Measurements from ENCODE around the gene ADAMTS2. TPM values are rescaled to one million over a fixed set of nuclear protein-coding genes. Genes with fewer than 3 reads are reported as not detected.

ADAMTS2 gene
- total and polyA plus RNA-seq, 2 donors (not counting 3 experiments of a cell fraction or from before 2014, with no cell fraction given) = not detected

- Histone ChIP-seq H4K20me1 (replicated peaks; ENCODE audit: control insufficient read depth, extremely low read depth, insufficient read depth, low read length) (no peaks in the 10 kb centered on the region), H3K27ac (ENCODE audit: insufficient read depth, low read depth, low read length) (no peak overlapping the region), H3K9me1 (replicated peaks; ENCODE audit: control insufficient read depth, extremely low read depth, insufficient read depth, low read length) (no peaks in the 10 kb centered on the region), H3K4me1 (ENCODE audit: control insufficient read depth, extremely low read depth, insufficient read depth, low read length) (no peaks in the 10 kb centered on the region), H3K9me3 (replicated peaks; ENCODE audit: control insufficient read depth, insufficient read depth, low read length) (no peaks in the 10 kb centered on the region), H3K9ac (replicated peaks; ENCODE audit: extremely low read depth, insufficient read depth, low read length) (no peak overlapping the region), H3K4me2 (ENCODE audit: insufficient read depth, low read length) (no peak overlapping the region), H2AFZ (ENCODE audit: low read depth, low read length) (no peak overlapping the region), H3K79me2 (ENCODE audit: control insufficient read depth, insufficient read depth, low read length) (no peaks in the 10 kb centered on the region), H3K27me3 (ENCODE audit: control insufficient read depth in 2 of 2, insufficient read depth in 2 of 2, low read length in 2 of 2) (no peaks in the 10 kb centered on the region), H3K36me3 (ENCODE audit: control insufficient read depth in 2 of 2, extremely low read depth in 1 of 2, insufficient read depth in 2 of 2, low read length in 2 of 2) (no peaks in the 10 kb centered on the region), H3K4me3 (replicated peaks in 1 of 3; ENCODE audit: insufficient read depth in 1 of 3, low read depth in 1 of 3, low read length in 3 of 3) (no peak overlapping the region)
- dilution Hi-C loops (cut with MboI; ENCODE audit: extremely low pct_ligation_motif_present, low sequenced_read_pairs) (no loop called here), intact Hi-C loops (cut with micrococcal nuclease) (no loop called here)
- POLR2A ChIA-PET = no interaction called here
- TF ChIP-seq EZH2 (IDR thresholded peaks at IDR 0.05; ENCODE audit: borderline replicate concordance, low read depth, low read length, severe bottlenecking) (no peak), MAX (IDR thresholded peaks at IDR 0.05; ENCODE audit: insufficient read depth, insufficient read length) (no peak), FOS (IDR thresholded peaks at IDR 0.05; ENCODE audit: borderline replicate concordance, insufficient read depth, low read length) (no peak), GATA2 (IDR thresholded peaks at IDR 0.05; ENCODE audit: insufficient read depth, insufficient read length, low read depth, low read length) (no peak), POLR2A (IDR thresholded peaks at IDR 0.05; ENCODE audit: low read depth, low read length) (no peak), MYC (IDR thresholded peaks at IDR 0.05; ENCODE audit: low read depth, low read length) (no peak), CTCF (IDR thresholded peaks at IDR 0.05; ENCODE audit: extremely low read depth in 1 of 2, insufficient read depth in 1 of 2, low read depth in 1 of 2, low read length in 2 of 2) (no peak), POLR2AphosphoS5 (IDR thresholded peaks at IDR 0.05; ENCODE audit: insufficient read depth, low read depth, low read length) (no peak), JUN (IDR thresholded peaks at IDR 0.05; ENCODE audit: borderline replicate concordance, insufficient read depth, insufficient read length, low read depth) (no peak)
- no TSS peak for BruUV-seq (replicated peaks)
- FAIRE-seq (no peak), DNase-seq (ENCODE audit: low read depth, low spot score) (no peak)
- CTCF ChIA-PET = no interaction called here
These were observed 26.9 kb downstream of the ADAMTS2 start for GRCh38 chr5:179318221-179318955.
